Ovary (tissue), 3 donors: ENCODE data around the gene ANO6.

ENCODE experiments used
- CTCF ChIP-seq, 3 donors: fragments of 450-650 bp in 2 of 3; fragments of 200-600 bp in 1 of 3; IDR thresholded peaks; one replicate each; pipeline versions ENCODE4 v1.5.1 to v1.8.0; 2016 to 2022; ENCODE audit warnings: antibody characterized with exemption in 3 of 3, mild to moderate bottlenecking in 1 of 3
- EP300 ChIP-seq: sonication (generic); formaldehyde crosslinking; IDR thresholded peaks from one replicate; pipeline ENCODE4 v1.6.1; 2017; ENCODE audit warnings: antibody characterized with exemption
- POLR2A ChIP-seq: fragments of 450-650 bp; IDR thresholded peaks from one replicate; pipeline ENCODE4 v1.6.1; 2017; ENCODE audit warnings: antibody characterized with exemption, mild to moderate bottlenecking, moderate library complexity
- donor health status: DM: no; HTN: no; CAD: no.

DNA sequence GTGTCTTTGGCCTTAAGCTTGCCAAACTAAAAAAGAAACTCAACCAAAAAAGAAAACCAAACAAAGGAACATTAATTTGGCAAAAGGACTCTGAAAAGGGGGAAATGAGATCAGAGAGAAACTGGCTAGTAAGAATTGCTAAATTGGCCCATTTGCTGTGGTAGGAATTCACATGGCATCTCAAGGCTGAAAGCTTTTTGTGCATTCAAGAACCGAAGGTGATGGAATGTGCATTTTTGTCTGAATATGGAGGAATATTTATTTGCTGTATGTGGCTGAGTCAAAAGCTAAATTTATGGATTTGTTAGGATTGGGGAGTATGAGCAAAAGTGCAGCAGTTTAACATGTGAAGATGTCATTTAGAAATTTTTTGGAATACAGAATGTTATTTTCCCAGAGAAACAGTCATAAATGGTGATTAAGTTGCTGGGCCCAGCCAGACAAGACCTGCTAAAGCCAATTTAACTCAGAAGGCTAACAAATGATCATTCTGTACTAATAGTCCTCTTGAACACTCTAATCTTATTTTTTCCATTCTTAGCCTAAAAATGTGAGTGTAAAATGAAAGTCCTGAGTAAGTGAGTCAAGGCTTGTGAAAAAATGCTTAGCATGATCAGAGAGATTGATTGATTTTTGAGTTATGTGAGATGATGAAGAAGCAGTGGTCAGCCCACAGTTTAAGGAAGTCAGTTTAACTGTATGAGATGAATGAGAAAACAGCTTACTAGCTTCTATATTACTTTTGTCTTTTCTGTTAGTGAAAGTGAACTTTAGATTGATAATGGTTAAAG lies 94.1 kb downstream of the ANO6 start:
- TF ChIP-seq EP300 (no peak), POLR2A (no peak), CTCF (IDR thresholded peaks at IDR 0.05) (peak in 1 of 3 donors; percentile 14)
